Activated T-cell treated with anti-CD3 and anti-CD28 coated beads, Interleukin-2, amount 50 U/mL, for 24 hours (primary cell): ENCODE measurements around the gene ACOT11.
"Not testable (repeated sequence)": the region's sequence is repeated elsewhere in the genome, so short reads cannot be mapped to it uniquely, and the experiment has no call there.

Experiments
- DNase-seq: peaks from one replicate; pipeline ENCODE4 v3.0.0-alpha.2; 2020
- H3K27ac Mint-ChIP-seq: 2 replicates; pipeline ENCODE4 v1.8.0; 2020; ENCODE audit warnings: mild to moderate bottlenecking, mixed read lengths
- H3K27me3 Mint-ChIP-seq: 2 replicates; pipeline ENCODE4 v1.8.0; 2020; ENCODE audit warnings: mixed read lengths
- H3K36me3 Mint-ChIP-seq: 2 replicates; pipeline ENCODE4 v1.8.0; 2020; ENCODE audit warnings: low read depth, mixed read lengths
- H3K4me1 Mint-ChIP-seq: 2 replicates; pipeline ENCODE4 v1.8.0; 2020; ENCODE audit warnings: low read depth, mixed read lengths
- H3K4me3 Mint-ChIP-seq: 2 replicates; pipeline ENCODE4 v1.8.0; 2020; ENCODE audit warnings: mild to moderate bottlenecking, moderate library complexity, mixed read lengths
- H3K9me3 Mint-ChIP-seq: 2 replicates; pipeline ENCODE4 v1.8.0; 2020; ENCODE audit warnings: mixed read lengths

The ACOT11 gene

DNA sequence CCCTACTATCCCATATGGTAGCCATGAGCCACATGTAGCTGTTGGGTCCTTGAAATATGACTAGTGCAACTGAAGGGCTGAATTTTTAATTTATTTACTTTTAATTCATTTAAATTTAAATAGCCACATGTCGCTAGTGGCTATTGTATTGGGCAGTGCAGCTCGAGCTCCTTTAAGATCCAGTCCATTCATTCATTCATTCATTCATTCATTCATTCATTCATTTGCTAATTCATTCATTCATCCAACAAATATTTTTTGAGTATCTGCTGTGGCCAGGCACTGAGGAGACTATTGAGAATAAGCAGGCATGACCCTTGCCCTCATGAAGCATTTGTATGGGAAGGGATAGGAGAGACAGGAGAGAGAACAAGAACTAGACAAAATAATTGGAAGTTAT lies 29.5 kb upstream of the ACOT11 start:
- Mint-ChIP-seq H3K4me1 (no peaks in the 10 kb centered on the region), H3K9me3 (no peaks in the 10 kb centered on the region), H3K4me3 (no peak overlapping the region), H3K27ac (no peak overlapping the region), H3K27me3 (no peaks in the 10 kb centered on the region), H3K36me3 (no peaks in the 10 kb centered on the region)
- DNase-seq = no peak

GRCh38 chr1:54519709-54520108 lies 28.3 kb upstream of the ACOT11 start:
- no peak overlapping the region for H3K4me3 Mint-ChIP-seq
- no peaks in the 10 kb centered on the region for H3K9me3 Mint-ChIP-seq
- no peak overlapping the region for H3K27ac Mint-ChIP-seq
- DNase-seq = no peak
- H3K4me1 Mint-ChIP-seq = no peaks in the 10 kb centered on the region
- no peaks in the 10 kb centered on the region for H3K27me3 Mint-ChIP-seq
- no peaks in the 10 kb centered on the region for H3K36me3 Mint-ChIP-seq

GRCh38 chr1:54520631-54521321 lies 27.3 kb upstream of the ACOT11 start:
- Mint-ChIP-seq H3K4me1 (no peaks in the 10 kb centered on the region), H3K27ac (no peak overlapping the region), H3K36me3 (no peaks in the 10 kb centered on the region)

DNA sequence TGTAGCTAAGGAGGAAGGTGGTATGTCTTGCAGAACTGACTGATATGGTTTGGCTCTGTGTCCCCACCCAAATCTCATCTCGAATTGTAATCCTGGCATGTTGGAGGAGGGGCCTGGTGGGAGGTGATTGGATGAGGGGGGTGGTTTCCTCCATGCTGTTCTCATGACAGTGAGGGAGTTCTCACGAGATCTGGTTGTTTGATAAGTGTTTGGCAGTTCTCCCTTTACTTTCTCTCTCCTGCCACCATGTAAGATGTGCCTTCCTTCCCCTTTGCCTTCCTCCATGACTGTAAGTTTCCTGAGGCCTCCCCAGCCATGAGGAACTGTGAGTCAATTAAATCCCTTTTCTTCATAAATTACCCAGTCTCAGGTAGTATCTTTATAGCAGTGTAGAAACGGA lies 21.5 kb upstream of the ACOT11 start:
- not testable (repeated sequence) for H3K4me1 Mint-ChIP-seq, DNase-seq, H3K27ac Mint-ChIP-seq, H3K9me3 Mint-ChIP-seq, H3K27me3 Mint-ChIP-seq, H3K36me3 Mint-ChIP-seq, H3K4me3 Mint-ChIP-seq

More at GRCh38 chr1:54520631-54521321, 27.3 kb upstream of the ACOT11 start:
- no peak for DNase-seq
- H3K9me3 Mint-ChIP-seq = no peaks in the 10 kb centered on the region
- no peak overlapping the region for H3K4me3 Mint-ChIP-seq
- no peaks in the 10 kb centered on the region for H3K27me3 Mint-ChIP-seq

DNA sequence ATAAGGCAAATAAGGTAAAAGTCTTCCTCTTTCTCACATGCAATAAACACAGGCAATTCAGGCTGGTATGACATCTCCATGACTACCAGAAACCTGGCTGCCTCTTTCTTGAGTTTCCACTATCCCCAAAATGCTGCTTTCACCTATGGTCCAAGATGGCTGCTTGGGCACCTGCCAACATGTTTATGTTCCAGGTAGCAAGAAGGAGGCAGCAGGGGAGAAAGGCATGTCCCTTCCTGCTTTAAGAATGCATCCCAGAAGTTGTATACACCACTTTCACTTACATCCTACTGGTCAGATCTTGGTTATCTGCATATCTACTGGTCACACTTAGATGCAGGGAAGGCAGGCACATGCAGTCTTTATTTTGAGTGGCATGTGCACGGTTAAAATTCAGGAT lies 19.4 kb upstream of the ACOT11 start:
- H3K27me3 Mint-ChIP-seq = no peaks in the 10 kb centered on the region
- no peak overlapping the region for H3K27ac Mint-ChIP-seq
- H3K4me1 Mint-ChIP-seq = no peaks in the 10 kb centered on the region
- H3K9me3 Mint-ChIP-seq = no peaks in the 10 kb centered on the region
- H3K4me3 Mint-ChIP-seq = no peak overlapping the region
- DNase-seq = no peak
- H3K36me3 Mint-ChIP-seq = no peaks in the 10 kb centered on the region

DNA sequence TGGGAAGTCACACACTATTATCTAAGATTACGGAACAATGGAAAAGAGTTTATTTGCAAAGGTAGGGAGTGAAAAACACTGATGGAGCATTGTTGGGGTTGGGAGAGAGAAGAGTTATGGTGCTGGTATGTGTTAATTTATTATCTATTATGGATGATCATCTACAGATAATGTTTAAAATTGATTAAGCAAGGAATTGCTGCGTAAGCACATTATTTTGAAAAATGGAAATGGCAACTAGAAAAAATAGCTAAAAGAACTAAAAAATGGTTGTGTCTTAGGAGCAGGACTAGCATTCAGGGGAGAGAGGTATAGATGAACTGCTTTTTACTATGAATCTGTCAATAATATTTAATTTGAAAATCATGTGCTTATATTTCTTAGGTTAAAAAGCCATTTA lies 16.0 kb upstream of the ACOT11 start:
- Mint-ChIP-seq H3K4me1 (no peaks in the 10 kb centered on the region), H3K9me3 (no peaks in the 10 kb centered on the region), H3K27ac (no peak overlapping the region), H3K36me3 (no peaks in the 10 kb centered on the region), H3K27me3 (no peaks in the 10 kb centered on the region), H3K4me3 (no peak overlapping the region)
- no peak for DNase-seq

DNA sequence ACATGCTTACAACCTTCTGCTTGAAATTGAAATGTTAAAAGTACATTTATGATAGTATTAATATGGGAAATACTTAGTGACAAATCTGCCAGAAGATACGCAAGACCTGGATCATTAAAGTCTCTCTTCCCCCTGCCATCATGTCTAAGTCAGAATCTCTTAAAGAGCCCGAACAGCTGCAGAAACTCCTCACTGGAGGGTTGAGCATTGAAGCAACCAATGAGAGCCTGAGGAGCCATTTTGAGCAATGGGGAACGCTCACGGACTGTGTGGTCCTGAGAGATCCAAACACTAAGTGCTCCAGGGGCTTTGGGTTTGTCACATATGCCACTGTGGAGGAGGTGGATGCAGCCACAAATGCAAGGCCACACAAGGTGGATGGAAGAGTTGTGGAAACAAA lies 11.4 kb upstream of the ACOT11 start:
- H3K4me3 Mint-ChIP-seq, H3K27ac Mint-ChIP-seq, DNase-seq, H3K4me1 Mint-ChIP-seq, H3K9me3 Mint-ChIP-seq, H3K36me3 Mint-ChIP-seq, H3K27me3 Mint-ChIP-seq: not testable (repeated sequence)

- H3K36me3 Mint-ChIP-seq = no peaks in the 10 kb centered on the region
- peaks cover 7% of the 10 kb centered on the region for H3K4me1 Mint-ChIP-seq
- DNase-seq = no peak
- H3K27me3 Mint-ChIP-seq = peaks cover 4% of the 10 kb centered on the region
- H3K9me3 Mint-ChIP-seq = no peaks in the 10 kb centered on the region
- no peak overlapping the region for H3K27ac Mint-ChIP-seq
- no peak overlapping the region for H3K4me3 Mint-ChIP-seq
Observed at GRCh38 chr1:54537611-54538010, 10.4 kb upstream of the ACOT11 start.

DNA sequence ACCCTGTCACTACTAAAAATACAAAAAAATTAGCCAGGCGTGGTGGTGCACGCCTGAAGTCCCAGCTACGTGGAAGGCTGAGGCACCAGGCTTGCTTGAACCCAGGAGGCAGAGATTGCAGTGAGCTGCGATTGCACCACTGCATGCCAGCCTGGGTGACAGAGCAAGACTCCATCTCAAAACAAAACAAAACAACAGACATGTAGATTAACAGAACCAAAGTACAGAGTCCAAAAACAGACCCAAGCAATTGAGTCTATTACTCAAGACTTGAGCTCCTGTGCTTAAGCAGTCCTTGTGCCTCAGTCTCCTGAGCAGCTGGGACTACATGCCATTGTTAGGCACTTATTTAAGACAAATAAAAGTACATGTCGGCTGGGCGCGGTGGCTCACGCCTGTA lies 9.5 kb upstream of the ACOT11 start:
- Mint-ChIP-seq H3K4me3 (no peak overlapping the region), H3K4me1 (peaks cover 13% of the 10 kb centered on the region), H3K27me3 (peaks cover 4% of the 10 kb centered on the region), H3K9me3 (no peaks in the 10 kb centered on the region), H3K36me3 (no peaks in the 10 kb centered on the region), H3K27ac (no peak overlapping the region)
- no peak for DNase-seq

DNA sequence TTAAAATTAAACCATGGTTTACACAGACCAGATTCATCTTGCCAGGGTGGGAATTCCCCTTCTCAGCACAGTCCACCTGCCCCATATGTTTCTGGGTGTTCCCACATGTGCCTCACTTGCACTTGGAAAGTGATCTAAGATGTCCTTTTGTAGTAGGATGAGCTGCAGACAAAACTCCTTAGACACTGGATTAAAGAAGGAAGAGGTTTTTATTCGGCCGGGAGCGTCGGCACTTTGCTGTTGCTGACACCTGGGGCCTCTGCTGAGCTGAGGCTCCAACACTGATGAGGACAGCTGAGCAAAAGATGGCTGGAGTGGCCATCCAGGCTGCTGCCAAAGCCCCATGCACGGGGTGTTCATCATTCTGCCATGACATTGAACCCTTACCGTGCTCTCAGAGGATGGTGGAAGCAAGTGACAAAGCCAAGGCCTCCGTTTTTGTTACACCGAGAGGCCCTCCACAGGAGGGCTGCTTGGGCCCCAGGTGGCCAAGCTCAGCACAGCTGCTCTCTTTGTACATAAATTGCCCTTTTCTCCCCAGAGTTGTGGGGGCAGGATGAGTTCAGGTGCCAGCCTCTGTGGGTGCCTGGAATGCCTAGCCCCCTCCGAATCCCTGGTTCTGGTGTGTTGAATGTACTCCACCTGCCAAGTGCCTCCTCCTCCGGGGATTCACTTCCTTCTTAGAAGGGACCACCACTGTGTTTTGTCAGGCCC lies 7.3 kb upstream of the ACOT11 start:
- H3K27me3 Mint-ChIP-seq = peaks cover 4% of the 10 kb centered on the region
- no peak overlapping the region for H3K27ac Mint-ChIP-seq
- H3K9me3 Mint-ChIP-seq = no peaks in the 10 kb centered on the region
- H3K4me3 Mint-ChIP-seq = no peak overlapping the region
- H3K36me3 Mint-ChIP-seq = no peaks in the 10 kb centered on the region
- no peak for DNase-seq
- peaks cover 15% of the 10 kb centered on the region for H3K4me1 Mint-ChIP-seq

DNA sequence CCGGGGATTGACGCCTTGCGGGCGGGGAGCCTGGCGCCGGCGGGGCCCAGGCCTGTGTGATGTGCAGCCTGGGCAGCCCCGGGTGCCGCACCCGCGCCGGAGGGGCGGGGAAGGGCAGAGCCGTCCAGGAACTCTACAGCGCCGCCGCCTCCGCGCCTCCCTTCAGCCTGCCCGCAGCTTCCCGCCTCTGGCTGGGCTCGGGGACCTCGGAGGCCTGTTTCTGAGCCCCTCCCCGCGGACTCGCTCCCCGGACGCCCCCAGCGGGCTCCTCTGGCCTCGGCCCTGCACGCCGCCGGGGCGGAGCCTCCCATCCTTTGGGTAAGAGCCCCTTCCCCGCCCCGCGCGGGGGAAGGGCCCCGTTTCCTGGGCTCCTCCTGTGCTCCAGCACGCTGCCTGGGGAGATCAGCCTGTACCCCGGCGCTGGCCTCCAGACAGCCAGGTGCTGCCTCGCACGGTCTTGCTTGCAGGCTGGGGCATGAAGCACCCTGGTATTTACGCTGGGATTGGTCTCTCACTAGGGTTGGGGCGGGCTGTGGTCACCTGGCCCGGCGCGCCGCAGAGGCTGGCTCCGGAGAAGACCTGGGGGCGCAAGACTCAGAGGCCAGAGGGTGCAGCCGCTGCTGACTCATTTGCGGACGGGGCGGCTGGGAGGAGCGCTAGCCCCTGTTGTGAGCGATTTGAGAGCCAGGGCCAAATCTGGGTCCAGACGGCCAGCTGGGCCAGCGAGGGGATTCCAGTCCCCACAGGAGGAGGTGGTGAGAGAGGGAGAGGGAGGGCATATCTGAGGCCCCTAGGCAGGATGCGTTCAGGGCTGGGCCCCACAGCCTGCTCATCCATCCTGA lies 5.7 kb upstream of the ACOT11 start:
- Mint-ChIP-seq H3K9me3 (no peaks in the 10 kb centered on the region), H3K36me3 (no peaks in the 10 kb centered on the region), H3K4me3 (peak overlapping the region; percentile 72), H3K27me3 (peaks cover 2% of the 10 kb centered on the region), H3K27ac (peak overlapping the region; percentile 39), H3K4me1 (peaks cover 15% of the 10 kb centered on the region)
- DNase-seq = peak; percentile 80

DNA sequence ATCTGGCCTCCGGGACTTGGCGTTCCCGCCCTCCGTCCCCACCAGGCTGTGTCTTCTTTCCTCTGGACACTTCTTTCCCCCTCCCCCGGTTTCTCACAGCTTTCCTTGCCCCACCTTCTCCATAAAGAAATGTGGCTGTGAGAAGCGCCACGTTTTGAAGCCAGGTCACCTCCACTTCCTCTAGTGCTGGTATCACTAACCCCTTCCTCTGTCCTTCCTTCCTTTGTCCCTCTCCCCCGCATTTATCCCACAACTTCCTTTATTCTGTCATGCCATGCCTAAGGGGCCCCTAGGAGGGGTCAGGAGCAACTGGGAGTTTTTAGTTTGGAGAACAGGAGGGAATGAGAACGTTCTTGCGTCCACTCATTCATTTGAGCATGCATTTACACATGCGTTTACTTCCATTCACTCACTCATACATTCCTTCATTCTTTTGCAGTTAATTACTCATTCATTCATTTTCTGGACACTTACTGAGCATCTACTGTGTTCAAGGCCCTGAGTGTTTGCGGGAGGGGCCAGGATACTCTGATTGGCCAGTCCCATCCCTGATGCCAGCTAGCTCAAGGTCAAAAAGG lies 5.0 kb upstream of the ACOT11 start:
- H3K4me3 Mint-ChIP-seq = peak overlapping the region; percentile 72
- no peaks in the 10 kb centered on the region for H3K9me3 Mint-ChIP-seq
- H3K36me3 Mint-ChIP-seq = no peaks in the 10 kb centered on the region
- peaks cover 15% of the 10 kb centered on the region for H3K4me1 Mint-ChIP-seq
- DNase-seq = no peak
- no peaks in the 10 kb centered on the region for H3K27me3 Mint-ChIP-seq
- no peak overlapping the region for H3K27ac Mint-ChIP-seq

DNA sequence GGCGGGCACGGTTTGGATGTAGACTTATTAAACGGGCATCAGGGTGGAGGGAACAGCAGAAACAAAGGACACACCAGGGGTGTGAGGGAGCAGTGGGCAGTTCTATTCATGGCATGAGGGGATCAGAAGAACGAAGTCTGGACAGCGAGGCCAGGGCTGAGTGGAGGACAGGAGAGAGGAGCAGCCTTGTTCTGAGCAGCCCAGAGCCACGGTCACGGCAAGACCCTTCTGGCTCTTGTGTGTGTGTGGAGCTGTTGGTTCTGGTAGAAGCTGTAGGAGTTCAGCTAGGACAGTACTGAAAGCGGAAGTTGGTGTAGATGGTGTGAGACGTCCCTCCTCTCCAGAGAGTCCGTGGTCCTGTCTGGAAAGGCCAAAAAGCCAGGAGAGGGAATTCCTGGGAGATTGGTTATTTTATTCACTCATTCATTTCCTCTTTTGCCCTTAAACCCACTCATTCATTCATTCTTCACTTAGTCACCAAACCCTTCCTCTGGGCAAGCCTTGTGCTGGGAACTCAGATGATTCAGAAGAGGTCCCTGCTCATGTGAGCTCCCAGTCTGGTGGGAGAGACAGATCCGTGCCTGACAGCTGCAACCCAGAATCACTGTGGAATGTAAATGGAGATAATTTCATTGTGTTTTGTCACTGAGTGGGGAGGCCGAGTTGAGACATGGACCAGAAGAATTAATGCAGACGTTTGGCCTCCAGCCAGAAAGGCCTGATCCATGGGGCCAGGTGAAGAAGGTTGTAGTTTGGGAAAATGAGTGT lies 4.1 kb upstream of the ACOT11 start:
- no peak for DNase-seq
- Mint-ChIP-seq H3K27ac (no peak overlapping the region), H3K4me1 (peaks cover 15% of the 10 kb centered on the region), H3K4me3 (no peak overlapping the region), H3K27me3 (no peaks in the 10 kb centered on the region), H3K9me3 (no peaks in the 10 kb centered on the region), H3K36me3 (no peaks in the 10 kb centered on the region)
